ENCODE measurements around the gene GRK5.

GRK5 gene

GRCh38 chr10:119315128-119316001 is 108.0 kb downstream of the GRK5 start:
- no peaks in the 10 kb centered on the region for H3K9me3 ChIP-seq (ENCODE audit: insufficient read depth, low read length)
- no peak overlapping the region for H3K27ac ChIP-seq (ENCODE audit: low read depth, low read length)
- no peak overlapping the region for H3K4me3 ChIP-seq (ENCODE audit: insufficient read depth, low read length, poor library complexity, severe bottlenecking)
- no peaks in the 10 kb centered on the region for H3K9me2 ChIP-seq (replicated peaks; ENCODE audit: insufficient read depth, low read length)
- H2AFZ ChIP-seq (ENCODE audit: low read depth, low read length, severe bottlenecking) = no peak overlapping the region
- no peak overlapping the region for H3K4me2 ChIP-seq (ENCODE audit: low read depth, low read length, poor library complexity, severe bottlenecking)
- no peaks in the 10 kb centered on the region for H3F3A ChIP-seq (ENCODE audit: insufficient read depth)
- no peak overlapping the region for H3K9ac ChIP-seq (ENCODE audit: low read length)
- H3K27me3 ChIP-seq (ENCODE audit: low read length) = no peaks in the 10 kb centered on the region
- no peaks in the 10 kb centered on the region for H3K36me3 ChIP-seq (ENCODE audit: low read length)
- no peaks in the 10 kb centered on the region; the same call in 1 of the 2 replicates for H4K20me1 ChIP-seq (ENCODE audit: low read depth, low read length)
- no peak for TF ChIP-seq EZH2phosphoT487 (conservative IDR thresholded peaks at IDR 0.05; ENCODE audit: low read length)
- no peak for TF ChIP-seq CTCF (IDR thresholded peaks at IDR 0.05; ENCODE audit: insufficient read depth, low read length, poor library complexity, severe bottlenecking)
- H3K79me2 ChIP-seq (ENCODE audit: insufficient read depth, low read length) = no peaks in the 10 kb centered on the region

GRCh38 chr10:119316002-119316358 is 108.6 kb downstream of the GRK5 start:
- Histone ChIP-seq H2AFZ (ENCODE audit: low read depth, low read length, severe bottlenecking) (no peak overlapping the region), H3F3A (ENCODE audit: insufficient read depth) (no peaks in the 10 kb centered on the region), H3K4me3 (ENCODE audit: insufficient read depth, low read length, poor library complexity, severe bottlenecking) (no peak overlapping the region), H3K27me3 (ENCODE audit: low read length) (no peaks in the 10 kb centered on the region), H3K9me3 (ENCODE audit: insufficient read depth, low read length) (no peaks in the 10 kb centered on the region), H3K36me3 (ENCODE audit: low read length) (no peaks in the 10 kb centered on the region), H3K9ac (ENCODE audit: low read length) (no peak overlapping the region), H4K20me1 (ENCODE audit: low read depth, low read length) (no peaks in the 10 kb centered on the region; the same call in 1 of the 2 replicates), H3K9me2 (replicated peaks; ENCODE audit: insufficient read depth, low read length) (no peaks in the 10 kb centered on the region), H3K27ac (ENCODE audit: low read depth, low read length) (no peak overlapping the region), H3K4me2 (ENCODE audit: low read depth, low read length, poor library complexity, severe bottlenecking) (no peak overlapping the region), H3K79me2 (ENCODE audit: insufficient read depth, low read length) (no peaks in the 10 kb centered on the region)
- TF ChIP-seq CTCF (IDR thresholded peaks at IDR 0.05; ENCODE audit: insufficient read depth, low read length, poor library complexity, severe bottlenecking) = no peak
- no peak for TF ChIP-seq EZH2phosphoT487 (conservative IDR thresholded peaks at IDR 0.05; ENCODE audit: low read length)

- H3F3A ChIP-seq (ENCODE audit: insufficient read depth) = no peaks in the 10 kb centered on the region
- H3K9me3 ChIP-seq (ENCODE audit: insufficient read depth, low read length) = no peaks in the 10 kb centered on the region
- H3K36me3 ChIP-seq (ENCODE audit: low read length) = no peaks in the 10 kb centered on the region
- no peaks in the 10 kb centered on the region for H3K27me3 ChIP-seq (ENCODE audit: low read length)
- no peak overlapping the region for H3K27ac ChIP-seq (ENCODE audit: low read depth, low read length)
- H3K79me2 ChIP-seq (ENCODE audit: insufficient read depth, low read length) = no peaks in the 10 kb centered on the region
- H2AFZ ChIP-seq (ENCODE audit: low read depth, low read length, severe bottlenecking) = no peak overlapping the region
- no peaks in the 10 kb centered on the region for H3K9me2 ChIP-seq (replicated peaks; ENCODE audit: insufficient read depth, low read length)
- no peak overlapping the region for H3K4me2 ChIP-seq (ENCODE audit: low read depth, low read length, poor library complexity, severe bottlenecking)
- no peak for TF ChIP-seq EZH2phosphoT487 (conservative IDR thresholded peaks at IDR 0.05; ENCODE audit: low read length)
- no peak overlapping the region for H3K9ac ChIP-seq (ENCODE audit: low read length)
- no peak overlapping the region for H3K4me3 ChIP-seq (ENCODE audit: insufficient read depth, low read length, poor library complexity, severe bottlenecking)
- no peaks in the 10 kb centered on the region; the same call in 1 of the 2 replicates for H4K20me1 ChIP-seq (ENCODE audit: low read depth, low read length)
Observed at GRCh38 chr10:119316729-119317097, 109.3 kb downstream of the GRK5 start.
